NCI-H82 treated with DMSO at 0.1 percent for 48 hours (cell line): ENCODE data around the gene ZNF74.
"Not testable (repeated sequence)": the region's sequence is repeated elsewhere in the genome, so short reads cannot be mapped to it uniquely, and the experiment has no call there.

Experiments
- DNase-seq: peaks from one replicate; lab custom pipeline; 2025; ENCODE audit not compliant: unreplicated experiment; lab: John Stamatoyannopoulos, UW

ZNF74 gene

DNA sequence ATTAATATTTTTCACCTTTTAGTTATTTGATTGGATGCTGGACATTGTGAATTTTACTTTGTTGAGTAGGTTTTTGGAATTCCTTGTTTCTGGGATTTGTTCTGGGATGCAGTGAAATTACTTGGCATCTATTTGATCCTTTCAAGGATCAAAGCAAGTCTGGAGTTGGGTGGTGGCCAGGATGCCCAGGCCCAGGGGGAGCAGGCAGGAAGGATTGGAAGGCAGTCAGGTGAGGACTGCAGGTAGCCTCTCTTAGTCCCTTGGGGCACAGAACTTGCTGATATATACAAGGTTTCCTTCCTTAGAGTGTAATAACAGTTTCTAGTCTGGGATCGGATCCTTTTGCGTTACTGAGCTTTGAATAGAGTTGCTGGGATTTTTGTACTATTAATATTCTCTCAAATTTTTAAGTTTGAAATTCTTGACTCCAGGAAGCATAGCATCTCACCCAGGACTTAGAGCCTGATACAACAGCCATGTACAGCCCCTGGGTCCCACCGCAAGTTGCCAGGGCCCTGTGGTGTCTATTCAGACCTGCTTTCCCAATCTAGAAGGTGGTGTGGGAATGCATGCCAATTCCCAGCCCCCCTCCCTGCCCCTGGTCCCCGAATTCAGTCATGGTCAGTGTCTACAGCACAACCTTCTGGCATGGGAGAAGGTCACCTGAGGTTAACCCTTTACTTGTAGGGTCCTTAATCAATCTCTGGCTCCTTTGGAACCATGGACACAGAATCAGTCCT is 6.1 kb downstream of the ZNF74 start:
- DNase-seq: no peak

DNA sequence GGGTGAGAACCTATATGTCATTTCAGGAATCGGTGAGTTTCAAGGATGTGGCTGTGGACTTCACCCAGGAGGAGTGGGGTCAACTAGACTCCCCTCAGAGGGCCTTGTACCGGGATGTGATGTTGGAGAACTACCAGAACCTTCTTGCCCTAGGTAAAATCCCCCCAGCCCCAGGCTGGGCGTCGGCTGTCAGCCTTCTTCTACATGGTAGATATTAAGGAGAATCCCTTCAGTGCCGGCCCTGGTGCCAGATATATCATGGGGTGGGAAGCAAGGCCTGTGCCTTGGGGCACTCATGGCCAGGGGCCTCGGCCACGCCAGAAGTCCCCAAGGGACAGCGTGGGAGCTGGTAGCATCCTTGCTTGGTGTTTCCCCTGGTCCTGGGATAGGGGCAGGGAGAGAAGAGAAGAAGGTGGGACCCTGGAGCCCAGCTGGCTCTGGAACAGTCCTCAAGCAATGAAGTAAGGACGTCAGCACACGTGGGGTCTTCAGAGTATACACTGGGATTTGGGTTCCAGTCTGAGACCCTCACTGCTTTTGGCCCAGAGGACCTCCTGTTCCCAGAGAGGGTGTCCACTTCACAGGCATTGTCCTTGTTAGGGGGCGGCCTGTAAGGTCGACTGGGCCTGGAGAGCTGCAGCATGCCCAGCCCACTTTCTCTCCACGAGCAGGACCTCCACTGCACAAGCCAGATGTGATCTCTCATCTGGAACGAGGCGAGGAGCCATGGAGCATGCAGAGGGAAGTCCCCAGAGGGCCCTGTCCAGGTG is 6.8 kb downstream of the ZNF74 start:
- no peak for DNase-seq

DNA sequence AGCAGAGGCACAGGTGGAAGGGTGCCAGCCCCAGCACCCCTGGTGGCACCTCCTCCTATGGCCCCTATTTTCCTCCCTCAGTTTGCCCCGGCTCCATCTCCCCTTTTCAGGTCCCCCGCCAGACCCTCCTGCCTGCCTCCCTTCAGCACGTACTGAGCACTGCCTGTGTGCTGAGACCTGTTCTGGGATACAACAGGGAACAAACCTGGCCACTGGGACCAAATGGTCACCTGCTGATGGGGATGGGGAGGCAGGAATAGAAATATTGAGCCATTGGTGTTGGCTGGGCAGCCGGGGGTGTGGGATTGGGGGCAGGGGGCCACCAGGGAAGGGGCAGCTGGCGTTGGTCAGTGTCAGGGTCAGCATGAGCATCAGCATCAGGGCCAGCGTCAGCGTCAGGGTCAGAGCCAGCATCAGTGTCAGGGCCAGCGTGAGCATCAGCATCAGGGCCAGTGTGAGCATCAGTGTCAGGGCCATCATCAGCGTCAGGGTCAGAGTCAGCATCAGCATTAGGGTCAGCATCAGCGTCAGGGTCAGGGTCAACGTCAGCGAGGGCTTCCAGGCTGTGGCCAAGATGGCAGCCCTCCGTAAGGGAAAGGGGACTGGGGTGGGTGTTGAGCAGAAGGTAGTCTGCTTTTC is 7.5 kb downstream of the ZNF74 start:
- DNase-seq: no peak

DNA sequence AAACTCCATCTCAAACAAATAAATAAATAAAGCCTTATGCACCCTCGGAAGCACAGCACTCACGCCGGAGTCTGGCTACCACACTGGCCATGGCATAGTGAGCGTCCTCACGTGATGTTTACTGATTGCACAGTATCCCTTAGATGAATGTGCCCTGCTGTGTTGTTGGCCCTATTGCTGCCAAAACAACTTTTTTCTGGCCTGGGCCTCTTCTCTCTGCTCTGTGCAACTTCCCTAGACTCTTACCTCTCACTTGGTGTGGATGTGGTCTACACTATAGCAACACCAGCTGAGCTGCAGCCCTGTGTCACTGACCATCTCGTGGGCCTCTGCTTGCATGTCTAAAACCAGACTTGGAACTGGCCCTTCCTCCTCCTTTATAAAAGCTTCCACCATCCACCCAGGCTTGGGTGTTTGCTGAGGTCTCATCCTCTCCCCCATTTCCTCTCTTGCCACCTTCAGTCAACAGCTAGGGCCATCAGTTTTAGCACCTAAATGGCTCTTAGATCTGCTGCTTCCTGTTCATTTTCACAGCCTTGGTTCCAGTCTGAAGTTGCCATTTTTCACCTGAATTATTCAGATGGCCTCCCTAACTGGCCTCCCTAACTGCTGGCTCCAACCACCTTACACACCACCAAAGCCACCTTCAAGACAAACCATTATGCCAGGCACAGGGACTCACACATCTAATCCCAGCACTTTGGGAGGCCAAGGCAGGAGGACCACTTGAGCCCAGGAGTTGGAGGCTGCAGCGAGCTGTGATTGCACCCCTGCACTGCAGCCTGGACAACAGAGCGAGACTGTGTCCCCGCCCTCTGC is 9.2 kb downstream of the ZNF74 start:
- no peak for DNase-seq

- no peak for DNase-seq
These were observed 9.8 kb downstream of the ZNF74 start for GRCh38 chr22:20403779-20404140.

GRCh38 chr22:20404881-20405280 is 10.9 kb downstream of the ZNF74 start:
- no peak for DNase-seq

- DNase-seq: no peak
These were observed 11.5 kb downstream of the ZNF74 start for GRCh38 chr22:20405291-20405930.

DNA sequence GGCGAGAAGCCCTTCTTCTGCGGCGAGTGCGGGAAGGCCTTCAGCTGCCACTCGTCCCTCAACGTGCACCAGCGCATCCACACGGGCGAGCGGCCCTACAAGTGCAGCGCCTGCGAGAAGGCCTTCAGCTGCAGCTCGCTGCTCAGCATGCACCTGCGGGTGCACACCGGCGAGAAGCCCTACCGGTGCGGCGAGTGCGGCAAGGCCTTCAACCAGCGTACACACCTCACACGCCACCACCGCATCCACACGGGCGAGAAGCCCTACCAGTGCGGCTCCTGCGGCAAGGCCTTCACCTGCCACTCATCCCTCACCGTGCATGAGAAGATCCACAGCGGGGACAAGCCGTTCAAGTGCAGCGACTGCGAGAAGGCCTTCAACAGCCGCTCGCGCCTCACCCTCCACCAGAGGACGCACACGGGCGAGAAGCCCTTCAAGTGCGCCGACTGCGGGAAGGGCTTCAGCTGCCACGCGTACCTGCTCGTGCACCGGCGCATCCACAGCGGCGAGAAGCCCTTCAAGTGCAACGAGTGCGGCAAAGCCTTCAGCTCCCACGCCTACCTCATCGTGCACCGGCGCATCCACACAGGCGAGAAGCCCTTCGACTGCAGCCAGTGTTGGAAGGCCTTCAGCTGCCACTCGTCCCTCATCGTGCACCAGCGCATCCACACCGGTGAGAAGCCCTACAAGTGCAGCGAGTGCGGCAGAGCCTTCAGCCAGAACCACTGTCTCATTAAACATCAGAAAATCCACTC is 12.2 kb downstream of the ZNF74 start:
- DNase-seq: no peak

DNA sequence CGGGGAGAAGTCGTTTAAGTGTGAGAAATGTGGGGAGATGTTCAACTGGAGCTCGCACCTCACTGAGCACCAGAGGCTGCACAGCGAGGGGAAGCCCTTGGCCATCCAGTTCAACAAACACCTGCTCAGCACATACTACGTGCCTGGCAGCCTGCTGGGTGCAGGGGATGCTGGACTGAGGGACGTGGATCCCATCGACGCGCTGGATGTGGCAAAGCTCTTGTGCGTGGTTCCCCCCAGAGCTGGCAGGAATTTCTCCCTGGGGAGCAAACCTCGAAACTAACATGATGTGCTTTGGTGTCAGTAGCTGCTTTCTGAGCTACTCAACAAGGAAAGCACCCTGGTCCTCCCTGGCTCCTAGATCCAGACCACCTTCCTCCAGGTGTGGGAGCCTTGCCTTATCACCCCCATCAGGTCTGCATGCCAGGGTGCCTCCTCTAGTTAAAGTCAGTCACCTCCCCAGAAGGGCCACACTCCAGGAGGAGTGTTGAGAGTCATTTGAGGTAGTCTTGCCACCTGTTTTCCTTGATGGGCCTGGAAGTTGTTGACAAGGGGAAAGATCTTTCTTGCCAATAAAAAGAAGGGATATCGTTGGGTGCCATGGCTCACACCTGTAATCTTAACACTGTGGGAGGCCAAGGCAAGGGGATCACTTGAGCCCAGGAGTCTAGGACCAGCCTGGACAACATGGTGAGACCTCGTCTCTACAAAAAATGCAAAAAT is 12.9 kb downstream of the ZNF74 start:
- DNase-seq: no peak

DNA sequence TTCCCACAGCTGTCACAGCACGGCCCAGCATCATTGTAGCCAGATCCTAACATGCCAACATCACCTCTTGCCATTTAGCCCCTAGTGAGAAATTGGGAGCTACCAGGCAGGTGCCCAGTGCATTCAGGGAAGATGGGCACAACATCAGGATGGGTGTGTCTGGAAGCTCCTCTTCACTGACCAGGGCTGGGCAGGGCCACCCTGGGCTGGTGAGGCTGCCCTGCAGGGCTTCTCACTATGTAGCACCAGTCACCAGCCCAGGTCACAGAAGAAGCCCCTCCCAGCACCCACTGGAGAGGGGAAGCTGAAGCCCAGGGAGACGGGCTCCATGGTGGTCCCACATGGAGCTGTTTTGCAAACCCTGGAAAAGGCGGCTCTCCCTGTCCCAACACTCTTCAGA is 13.9 kb downstream of the ZNF74 start:
- DNase-seq: no peak

- DNase-seq: no peak
These were observed 14.9 kb downstream of the ZNF74 start for GRCh38 chr22:20408891-20409290.

- DNase-seq: not testable (repeated sequence)
These were observed 15.4 kb downstream of the ZNF74 start for GRCh38 chr22:20409385-20409784.

- no peak for DNase-seq
These were observed 18.7 kb downstream of the ZNF74 start for GRCh38 chr22:20412474-20413216.

DNA sequence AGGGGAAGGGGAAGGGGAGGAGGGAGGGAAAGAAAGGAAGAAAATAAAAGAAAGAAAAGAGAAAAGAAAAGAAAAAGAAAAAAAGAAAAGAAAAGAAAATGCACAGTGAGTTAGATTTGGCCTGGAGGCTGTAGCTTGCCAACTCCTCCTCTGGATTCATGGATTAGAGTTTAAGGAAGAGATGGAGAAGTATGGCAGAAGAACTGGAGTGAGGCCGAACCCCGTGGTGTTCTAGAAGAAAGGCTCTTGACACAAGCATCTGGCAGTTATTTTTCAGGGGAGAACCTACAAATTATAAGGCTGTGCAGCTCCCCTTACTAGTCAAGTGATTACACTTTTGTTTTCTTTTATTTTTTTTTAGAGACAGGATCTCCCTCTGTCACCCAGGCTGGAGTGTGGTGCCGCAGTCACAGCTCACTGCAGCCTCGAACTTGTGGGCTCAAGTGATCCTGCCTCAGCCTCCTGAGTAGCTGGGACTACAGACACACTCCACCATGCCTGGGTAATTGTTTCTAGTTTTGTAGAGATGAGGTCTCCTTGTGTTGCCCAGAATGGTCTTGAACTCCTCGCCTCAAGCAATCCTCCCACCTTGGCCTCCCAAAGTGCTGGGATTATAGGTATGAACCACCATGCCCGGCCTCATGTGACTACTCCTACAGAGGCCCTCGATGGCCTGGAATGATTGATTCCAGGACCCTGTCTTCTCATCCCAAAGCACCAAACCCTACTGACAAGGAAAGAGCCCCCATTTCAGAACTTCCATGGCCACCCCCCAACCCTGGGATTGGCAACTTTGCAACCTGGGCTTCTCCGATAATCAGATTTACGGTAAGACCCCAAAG is 19.5 kb downstream of the ZNF74 start:
- no peak for DNase-seq

DNA sequence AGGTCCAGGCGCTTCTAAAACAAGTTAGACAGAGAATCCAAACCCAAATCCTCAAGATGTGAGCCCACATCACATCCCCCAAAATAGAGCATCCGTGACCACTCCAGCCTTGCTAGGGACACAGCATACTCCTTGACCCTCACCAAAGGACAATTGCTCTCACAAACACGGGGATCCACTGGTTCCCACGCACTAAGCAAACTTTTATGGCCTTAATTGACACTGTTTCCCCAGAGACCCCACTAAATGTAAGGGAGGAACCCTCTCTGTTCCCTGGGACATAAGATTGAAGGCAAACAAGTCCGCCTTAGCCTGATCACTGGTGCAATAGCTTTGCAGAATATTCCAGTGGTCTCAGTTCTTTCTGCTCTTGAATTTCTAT is 20.1 kb downstream of the ZNF74 start:
- DNase-seq: no peak

DNA sequence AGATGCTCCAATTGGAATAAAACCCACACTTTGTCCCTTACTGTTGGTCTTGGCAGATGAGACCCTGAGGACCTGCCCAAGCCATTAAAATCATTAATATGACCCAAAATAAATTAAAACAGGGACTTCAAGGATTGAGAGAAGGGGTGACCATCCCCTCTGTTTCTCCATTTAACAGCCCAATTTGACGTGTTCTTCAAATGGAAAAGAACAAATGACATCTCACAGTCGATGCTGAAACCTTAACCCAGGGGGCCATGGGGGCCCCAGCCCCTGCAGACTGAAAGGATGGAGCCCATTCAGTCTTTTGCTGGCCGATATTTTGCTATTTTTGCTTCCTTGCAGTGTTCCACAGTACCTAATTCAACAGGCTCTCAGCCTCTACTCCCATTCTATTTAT is 20.5 kb downstream of the ZNF74 start:
- no peak for DNase-seq

DNA sequence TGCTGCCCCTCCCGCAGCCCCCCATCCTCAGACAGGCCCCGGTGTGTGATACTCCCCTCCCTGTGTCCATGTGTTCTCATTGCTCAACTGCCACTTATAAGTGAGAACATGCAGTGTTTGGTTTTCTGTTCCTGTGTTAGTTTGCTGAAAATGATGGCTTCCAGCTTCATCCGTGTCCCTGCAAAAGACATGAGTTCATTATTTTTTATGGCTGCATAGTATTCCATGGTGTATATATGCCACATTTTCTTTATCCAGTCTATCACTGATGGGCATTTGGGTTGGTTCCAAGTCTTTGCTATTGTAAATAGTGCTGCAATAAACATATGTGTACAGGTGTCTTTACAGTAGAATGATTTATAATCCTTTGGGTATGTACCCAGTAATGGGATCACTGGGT is 21.3 kb downstream of the ZNF74 start:
- not testable (repeated sequence) for DNase-seq

- not testable (repeated sequence) for DNase-seq
These were observed 21.7 kb downstream of the ZNF74 start for GRCh38 chr22:20415699-20416098.
